Mesenchymal stem cell (in vitro differentiated cells and primary cell): ENCODE results near the gene MTG1.

Experiments
- DNase-seq: peaks from one replicate; pipeline ENCODE4 v3.0.0-alpha.2; 2013
- H2AFZ ChIP-seq: one replicate; pipeline ENCODE4 v1.6.1; 2013; ENCODE audit warnings: low read depth, mild to moderate bottlenecking, control low read depth, inconsistent platforms, low read length, moderate library complexity
- H2AK5ac ChIP-seq: 2 replicates; pipeline ENCODE4 v1.6.1; 2013; ENCODE audit warnings: low read length, moderate library complexity, mild to moderate bottlenecking, inconsistent platforms; ENCODE audit not compliant: severe bottlenecking
- H2BK120ac ChIP-seq: one replicate; pipeline ENCODE4 v1.6.1; 2013; ENCODE audit warnings: low read depth, mild to moderate bottlenecking, inconsistent platforms, low read length, moderate library complexity
- H2BK12ac ChIP-seq, 2 experiments: one replicate each; pipeline ENCODE4 v1.6.1; 2013; ENCODE audit warnings: inconsistent platforms in 2 of 2, low read length in 2 of 2, mild to moderate bottlenecking in 2 of 2, moderate library complexity in 2 of 2, control low read depth in 1 of 2
- H2BK15ac ChIP-seq: one replicate; pipeline ENCODE4 v1.6.1; 2013; ENCODE audit warnings: mild to moderate bottlenecking, low read depth, inconsistent platforms; ENCODE audit not compliant: poor library complexity, severe bottlenecking
- H2BK5ac ChIP-seq: 2 replicates; pipeline ENCODE4 v1.6.1; 2013; ENCODE audit warnings: low read depth, mild to moderate bottlenecking, low read length, control low read depth, inconsistent platforms; ENCODE audit not compliant: poor library complexity, severe bottlenecking
- H3K14ac ChIP-seq, 2 experiments: one replicate each; pipeline ENCODE4 v1.6.1; 2013; ENCODE audit warnings: inconsistent platforms in 2 of 2, low read length in 2 of 2, control low read depth in 1 of 2, mild to moderate bottlenecking in 1 of 2, moderate library complexity in 1 of 2
- H3K18ac ChIP-seq, 2 experiments: one replicate each; pipeline ENCODE4 v1.6.1; 2013; ENCODE audit warnings: inconsistent platforms in 2 of 2, low read length in 2 of 2, control low read depth in 1 of 2, low read depth in 1 of 2, mild to moderate bottlenecking in 1 of 2
- H3K23ac ChIP-seq, 2 experiments: one replicate each; pipeline ENCODE4 v1.6.1; 2013; ENCODE audit warnings: inconsistent platforms in 2 of 2, low read length in 2 of 2, mild to moderate bottlenecking in 2 of 2, moderate library complexity in 2 of 2, control low read depth in 1 of 2
- H3K27ac ChIP-seq: 2 replicates; pipeline ENCODE4 v1.5.1; 2013; ENCODE audit warnings: mild to moderate bottlenecking, moderate library complexity, low read length, control low read depth, inconsistent platforms; ENCODE audit not compliant: poor library complexity, severe bottlenecking
- H3K27me3 ChIP-seq, 2 experiments: 2 replicates each; pipeline versions ENCODE4 v1.6.1 to v1.7.0; 2013; ENCODE audit warnings: low read length in 2 of 2, mild to moderate bottlenecking in 2 of 2, moderate library complexity in 2 of 2, control low read depth in 1 of 2, inconsistent platforms in 1 of 2; ENCODE audit not compliant: control insufficient read depth in 1 of 2, insufficient read depth in 1 of 2
- H3K36me3 ChIP-seq, 2 experiments: 2 replicates each; pipeline versions ENCODE4 v1.6.1 to v1.7.0; 2013; ENCODE audit warnings: low read length in 2 of 2, control low read depth in 1 of 2, inconsistent platforms in 1 of 2, low read depth in 1 of 2, mild to moderate bottlenecking in 1 of 2; ENCODE audit not compliant: insufficient read depth in 2 of 2, control insufficient read depth in 1 of 2
- H3K4ac ChIP-seq, 2 experiments: one replicate each; pipeline ENCODE4 v1.6.1; 2013; ENCODE audit warnings: inconsistent platforms in 2 of 2, low read length in 2 of 2, mild to moderate bottlenecking in 2 of 2, moderate library complexity in 2 of 2, control low read depth in 1 of 2, low read depth in 1 of 2
- H3K4me1 ChIP-seq: 2 replicates; pipeline ENCODE4 v1.6.1; 2013; ENCODE audit warnings: low read depth, low read length, control low read depth; ENCODE audit not compliant: control insufficient read depth, insufficient read depth
- H3K4me2 ChIP-seq: 2 replicates; pipeline ENCODE4 v1.6.1; 2013; ENCODE audit warnings: low read length, mild to moderate bottlenecking, inconsistent platforms; ENCODE audit not compliant: poor library complexity, severe bottlenecking
- H3K4me3 ChIP-seq, 2 experiments: 2 replicates each; pipeline versions ENCODE4 v1.5.1 to v1.7.0; 2013; ENCODE audit warnings: low read length in 2 of 2, mild to moderate bottlenecking in 2 of 2, control low read depth in 1 of 2, low read depth in 1 of 2; ENCODE audit not compliant: insufficient read depth in 1 of 2
- H3K79me1 ChIP-seq: replicated peaks from 2 replicates; pipeline ENCODE4 v1.6.1; 2013; ENCODE audit warnings: mild to moderate bottlenecking, control low read depth, low read length, inconsistent platforms; ENCODE audit not compliant: poor library complexity, severe bottlenecking
- H3K9ac ChIP-seq: 2 replicates; pipeline ENCODE4 v1.7.0; 2013; ENCODE audit warnings: mild to moderate bottlenecking, low read length, moderate library complexity
- H3K9me3 ChIP-seq: 2 replicates; pipeline ENCODE4 v1.7.0; 2013; ENCODE audit warnings: mild to moderate bottlenecking, low read length; ENCODE audit not compliant: control insufficient read depth
- H4K8ac ChIP-seq: one replicate; pipeline ENCODE4 v1.6.1; 2013; ENCODE audit warnings: inconsistent platforms, mild to moderate bottlenecking, low read length, moderate library complexity
- H4K91ac ChIP-seq: one replicate; pipeline ENCODE4 v1.6.1; 2013; ENCODE audit warnings: mild to moderate bottlenecking, low read length, inconsistent platforms
- WGBS: methylation state at CpG from one replicate; pipeline ENCODE4 v1.1.7; 2013; ENCODE audit warnings: mixed read lengths; 5-methylcytosine and 5-hydroxymethylcytosine counted together

MTG1 gene

DNA sequence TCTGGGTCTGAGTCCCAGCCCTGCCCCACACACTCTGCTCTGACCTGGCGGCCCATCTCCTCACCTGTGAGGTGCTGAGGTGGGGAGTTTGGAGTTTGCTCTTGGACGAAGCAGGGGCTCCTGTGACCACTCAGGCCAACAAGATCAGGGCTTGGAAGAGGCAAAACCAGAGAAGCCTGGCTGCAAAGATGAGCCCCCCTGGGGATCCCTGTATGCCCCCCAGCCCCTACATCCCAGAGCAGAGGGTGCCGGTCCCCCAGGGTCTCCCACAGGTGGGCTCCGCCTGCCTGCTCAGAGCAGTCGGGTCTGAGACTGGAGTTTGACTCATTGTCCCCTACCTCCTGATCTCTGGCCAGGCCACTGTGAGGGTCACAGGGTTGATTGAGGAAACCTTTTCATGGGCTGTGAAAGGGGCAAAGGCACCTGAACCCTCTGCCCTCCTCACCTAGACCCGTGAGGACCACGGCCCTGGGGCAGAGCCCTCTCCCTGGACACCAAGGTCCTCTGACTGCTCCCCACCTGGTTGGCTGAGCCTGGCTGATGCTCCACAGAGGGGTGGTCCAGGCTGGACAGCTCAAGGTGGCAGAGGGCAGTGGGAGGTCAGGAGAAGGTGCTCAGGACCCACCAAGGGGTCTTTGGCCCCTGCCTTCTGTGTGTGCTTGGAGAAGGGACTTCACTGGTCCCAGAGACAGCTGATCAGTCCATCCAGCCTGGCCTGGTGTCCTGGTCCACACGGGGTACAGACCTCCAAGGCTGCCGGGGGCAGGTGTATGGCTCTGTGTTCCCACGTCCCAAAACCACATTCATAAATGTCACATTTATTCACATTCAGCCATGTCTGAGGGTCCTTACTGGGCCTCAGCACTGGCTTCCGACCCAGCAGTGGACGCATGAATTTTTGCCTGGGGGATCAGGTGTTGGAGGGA is 50.6 kb downstream of the MTG1 start:
- no peak overlapping the region for H2BK12ac ChIP-seq
- no peak for DNase-seq
- no peaks in the 10 kb centered on the region for H3K27me3 ChIP-seq
- 88% methylated on average over 12 of the region's 12 CpGs for WGBS
- no peak overlapping the region for H3K9ac ChIP-seq
- H2AFZ ChIP-seq = no peak overlapping the region
- no peak overlapping the region for H2BK5ac ChIP-seq
- no peak overlapping the region for H3K18ac ChIP-seq
- peaks cover 5 to 36% of the 10 kb centered on the region in 2 experiments for H3K36me3 ChIP-seq
- no peak overlapping the region for H3K14ac ChIP-seq
- H3K23ac ChIP-seq = no peak overlapping the region
- no peak overlapping the region for H3K4ac ChIP-seq
- no peak overlapping the region for H2BK15ac ChIP-seq
- no peak overlapping the region for H3K27ac ChIP-seq
- H2BK120ac ChIP-seq = no peak overlapping the region
- H3K4me2 ChIP-seq = no peak overlapping the region
- no peaks in the 10 kb centered on the region for H3K79me1 ChIP-seq
- H3K4me1 ChIP-seq = peaks cover 12% of the 10 kb centered on the region
- H3K9me3 ChIP-seq = peaks cover 31% of the 10 kb centered on the region
- H2AK5ac ChIP-seq = no peak overlapping the region
- no peak overlapping the region for H4K8ac ChIP-seq
- no peak overlapping the region for H4K91ac ChIP-seq
- H3K4me3 ChIP-seq = no peak overlapping the region

DNA sequence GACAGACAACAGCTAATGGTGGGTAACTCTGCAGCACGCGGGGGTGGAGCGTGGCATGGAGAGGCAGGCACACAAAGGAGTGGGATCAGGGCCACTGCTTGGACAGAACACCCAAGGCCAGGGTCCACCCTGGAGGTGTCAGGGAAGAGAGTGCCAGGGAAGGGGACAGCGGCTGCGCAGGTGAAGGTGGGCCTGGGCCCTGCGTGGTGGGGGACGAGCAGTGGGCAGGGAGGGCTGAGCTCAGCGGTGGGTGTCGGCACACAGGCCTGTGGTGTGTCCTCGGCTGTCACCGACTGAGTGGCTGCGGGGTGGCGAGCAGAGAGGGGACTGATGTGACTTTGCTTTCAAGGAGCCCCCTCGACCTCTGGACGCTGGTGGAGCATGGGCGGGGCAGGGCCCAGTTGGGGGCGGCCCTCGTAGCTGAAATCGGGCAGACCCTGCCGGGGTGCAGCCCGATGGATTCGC is 51.3 kb downstream of the MTG1 start:
- no peak overlapping the region for H3K4me3 ChIP-seq
- H3K4me1 ChIP-seq = peaks cover 12% of the 10 kb centered on the region
- H2BK15ac ChIP-seq = no peak overlapping the region
- H3K9me3 ChIP-seq = peaks cover 32% of the 10 kb centered on the region
- no peak overlapping the region for H4K91ac ChIP-seq
- H3K36me3 ChIP-seq = peaks cover 5 to 32% of the 10 kb centered on the region in 2 experiments
- no peak overlapping the region for H3K4me2 ChIP-seq
- H2BK12ac ChIP-seq = no peak overlapping the region
- no peak overlapping the region for H3K18ac ChIP-seq
- no peaks in the 10 kb centered on the region for H3K79me1 ChIP-seq
- no peaks in the 10 kb centered on the region for H3K27me3 ChIP-seq
- H4K8ac ChIP-seq = no peak overlapping the region
- no peak for DNase-seq
- no peak overlapping the region for H2AK5ac ChIP-seq
- WGBS = 92% methylated on average over 22 of the region's 22 CpGs
- H3K23ac ChIP-seq = no peak overlapping the region
- no peak overlapping the region for H2BK120ac ChIP-seq
- no peak overlapping the region for H3K4ac ChIP-seq
- no peak overlapping the region for H2AFZ ChIP-seq
- no peak overlapping the region for H3K27ac ChIP-seq
- H2BK5ac ChIP-seq = no peak overlapping the region
- no peak overlapping the region for H3K14ac ChIP-seq
- no peak overlapping the region for H3K9ac ChIP-seq

DNA sequence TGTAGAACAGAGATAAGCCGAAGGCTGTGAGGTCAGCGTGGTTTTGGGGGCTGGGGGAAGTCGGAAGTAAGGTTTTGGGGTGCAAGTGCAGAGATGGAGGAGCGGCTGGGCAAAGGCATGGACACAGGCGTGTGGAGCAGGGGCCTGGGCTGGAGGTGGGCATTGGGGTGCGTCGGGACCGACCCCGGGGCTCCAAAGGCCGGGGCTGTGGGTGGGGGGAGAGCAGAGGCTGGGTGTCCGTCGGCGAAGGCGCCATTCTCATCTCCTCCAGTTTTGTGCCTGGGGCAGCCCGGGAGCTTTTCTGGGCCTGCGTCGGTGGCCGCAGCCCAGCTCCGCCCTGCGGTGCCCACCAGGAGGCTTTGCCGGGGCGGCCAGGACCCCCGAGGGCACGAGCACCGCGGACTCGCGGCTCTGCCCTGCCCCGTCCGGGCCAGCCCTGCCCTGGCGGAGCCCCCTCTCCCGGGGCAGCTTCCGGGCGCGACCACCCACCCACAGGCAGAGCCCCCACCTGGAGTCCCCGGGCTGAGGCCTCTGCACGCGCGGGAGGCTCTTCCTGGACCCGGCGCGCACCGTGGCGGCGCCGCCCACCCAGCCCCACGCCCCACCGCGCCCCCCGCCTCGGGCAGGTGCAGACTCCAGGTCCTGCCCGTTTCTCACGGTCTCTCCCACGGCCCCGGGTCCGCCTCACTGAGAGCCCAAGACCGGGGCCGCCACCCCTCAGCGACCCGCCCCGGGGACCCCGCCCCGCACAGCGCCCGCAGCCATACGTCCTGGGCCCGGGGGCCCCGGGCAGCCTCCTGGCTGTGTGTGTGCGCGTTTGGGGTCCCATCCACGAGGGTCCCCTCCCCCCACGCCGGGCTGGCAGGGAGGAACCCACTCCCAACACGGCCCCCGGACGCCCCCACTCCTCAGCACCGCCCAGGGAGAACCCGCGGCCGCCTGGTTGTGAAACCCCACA is 52.1 kb downstream of the MTG1 start:
- no peak overlapping the region for H4K8ac ChIP-seq
- H2BK120ac ChIP-seq = no peak overlapping the region
- H3K18ac ChIP-seq = no peak overlapping the region
- no peaks in the 10 kb centered on the region for H3K79me1 ChIP-seq
- H2BK5ac ChIP-seq = no peak overlapping the region
- DNase-seq = no peak
- no peak overlapping the region for H3K9ac ChIP-seq
- H3K27me3 ChIP-seq = no peaks in the 10 kb centered on the region
- H3K23ac ChIP-seq = no peak overlapping the region
- WGBS = 95% methylated on average over 62 of the region's 80 CpGs
- H3K14ac ChIP-seq = no peak overlapping the region
- no peak overlapping the region for H3K4me2 ChIP-seq
- H3K4me1 ChIP-seq = peaks cover 12% of the 10 kb centered on the region
- H3K4ac ChIP-seq = no peak overlapping the region
- no peak overlapping the region for H3K27ac ChIP-seq
- no peak overlapping the region for H2AK5ac ChIP-seq
- H4K91ac ChIP-seq = no peak overlapping the region
- peaks cover 5 to 26% of the 10 kb centered on the region in 2 experiments for H3K36me3 ChIP-seq
- no peak overlapping the region for H2BK15ac ChIP-seq
- H3K4me3 ChIP-seq = no peak overlapping the region
- H2AFZ ChIP-seq = no peak overlapping the region
- no peak overlapping the region for H2BK12ac ChIP-seq
- H3K9me3 ChIP-seq = peaks cover 32% of the 10 kb centered on the region

DNA sequence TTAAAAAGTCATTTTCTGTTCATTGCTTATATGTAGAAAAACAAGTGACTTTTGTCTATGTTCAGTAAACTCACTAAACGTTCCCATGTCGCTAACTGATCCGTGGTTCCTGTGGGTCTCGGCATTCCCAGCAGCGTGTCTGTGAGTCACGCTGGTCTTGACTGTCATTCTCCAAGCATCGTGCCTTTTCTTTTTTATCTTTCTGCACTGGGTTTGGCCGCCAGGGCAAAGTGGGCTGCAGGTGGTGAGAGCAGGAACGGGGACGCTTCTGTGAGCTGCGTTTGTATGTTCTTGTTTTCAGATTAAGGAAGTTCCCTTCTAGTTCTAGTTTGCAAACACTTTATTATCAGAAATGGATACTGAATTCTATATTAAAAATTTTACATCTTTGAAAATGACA is 53.0 kb downstream of the MTG1 start:
- peaks cover 5 to 26% of the 10 kb centered on the region in 2 experiments for H3K36me3 ChIP-seq
- H3K4ac ChIP-seq = no peak overlapping the region
- H3K4me2 ChIP-seq = no peak overlapping the region
- peaks cover 10% of the 10 kb centered on the region for H3K4me1 ChIP-seq
- DNase-seq = no peak
- H2BK15ac ChIP-seq = no peak overlapping the region
- no peaks in the 10 kb centered on the region for H3K27me3 ChIP-seq
- no peak overlapping the region for H4K8ac ChIP-seq
- H2BK5ac ChIP-seq = no peak overlapping the region
- H2AFZ ChIP-seq = no peak overlapping the region
- no peaks in the 10 kb centered on the region for H3K79me1 ChIP-seq
- H2BK120ac ChIP-seq = no peak overlapping the region
- no peak overlapping the region for H3K23ac ChIP-seq
- H2BK12ac ChIP-seq = no peak overlapping the region
- H3K14ac ChIP-seq = no peak overlapping the region
- H3K9ac ChIP-seq = no peak overlapping the region
- no peak overlapping the region for H4K91ac ChIP-seq
- no peak overlapping the region for H3K18ac ChIP-seq
- no peak overlapping the region for H2AK5ac ChIP-seq
- WGBS = 92% methylated on average over 8 of the region's 11 CpGs
- no peak overlapping the region for H3K4me3 ChIP-seq
- H3K27ac ChIP-seq = no peak overlapping the region
- peaks cover 32% of the 10 kb centered on the region for H3K9me3 ChIP-seq
